ENCODE data around the gene TRMT6. TPM values are rescaled to one million over a fixed set of nuclear protein-coding genes. Genes with fewer than 3 reads are reported as not detected.

The TRMT6 gene
- total and polyA plus RNA-seq, 10 of the 15 experiments (the other 5 are each of a cell fraction or from before 2014, with no cell fraction given) = 18.2 to 35.5 (median 22.6) TPM

GRCh38 chr20:5887386-5887785 is 62.9 kb downstream of the TRMT6 start:
- POLR2A ChIA-PET = interaction anchor here (0.7 kb wide), 1 partner anchor 49 kb away, joined by 3 read pairs; no protein-coding TSS in a partner anchor
- no peak overlapping the region for H3K27ac ChIP-seq (ENCODE audit: control insufficient read depth, insufficient read depth)
- H3K4me3 ChIP-seq = no peak overlapping the region
- H3K9ac ChIP-seq (ENCODE audit: control insufficient read depth, insufficient read depth, low read length) = no peak overlapping the region
- no peak overlapping the region for H3K4me2 ChIP-seq (ENCODE audit: control insufficient read depth, insufficient read depth)
- ATAC-seq = no peak
- no peak for DNase-seq (ENCODE audit: low read depth, low spot score)
- BruUV-seq (replicated peaks) = no TSS peak
- 34% methylated on average over 5 of the region's 5 CpGs for WGBS (ENCODE audit: insufficient coverage, insufficient replicate concordance, low lambda C conversion rate, missing lambda C conversion rate)
- H4K20me1 ChIP-seq (ENCODE audit: control insufficient read depth, insufficient read depth) = no peaks in the 10 kb centered on the region
- no peaks in the 10 kb centered on the region for H3K4me1 ChIP-seq (ENCODE audit: control insufficient read depth, insufficient read depth, low read length)
- SMC1A ChIA-PET (ENCODE audit: uncharacterized antibody, unreplicated experiment) = interaction anchor here (1.1 kb wide), 1 partner anchor 94 kb away, joined by 3 read pairs; no protein-coding TSS in a partner anchor
- RAD21 ChIA-PET (ENCODE audit: unreplicated experiment) = no interaction called here
- peaks cover 2 to 6% of the 10 kb centered on the region in 2 experiments; a peak in 3 of 4 replicates for H3K27me3 ChIP-seq (replicated peaks in 1 of 2; ENCODE audit: control insufficient read depth in 2 of 2, insufficient read depth in 2 of 2, low read length in 1 of 2)
- FAIRE-seq = no peak
- H2AFZ ChIP-seq (ENCODE audit: control insufficient read depth, low read depth, low read length) = no peak overlapping the region
- in situ Hi-C loops (cut with MboI) = no loop called here
- no peaks in the 10 kb centered on the region for H3K9me3 ChIP-seq (replicated peaks; ENCODE audit: control insufficient read depth, insufficient read depth, low read length)
- no peaks in the 10 kb centered on the region for H3K79me2 ChIP-seq (ENCODE audit: control insufficient read depth, insufficient read depth, low read length)
- CTCF ChIA-PET = no interaction called here
- TF ChIP-seq CUX1 (IDR thresholded peaks at IDR 0.05; ENCODE audit: insufficient replicate concordance, low read depth, low read length) (no peak), NFYA (IDR thresholded peaks at IDR 0.05; ENCODE audit: borderline replicate concordance, low read depth, low read length) (no peak), HSF1 (IDR thresholded peaks at IDR 0.05; ENCODE audit: low read depth, low read length) (no peak), YBX1 (IDR thresholded peaks at IDR 0.05) (no peak), SIX5 (IDR thresholded peaks at IDR 0.05; ENCODE audit: low read depth, low read length, severe bottlenecking) (no peak), STAT1 (conservative IDR thresholded peaks at IDR 0.05) (no peak), NBN (IDR thresholded peaks at IDR 0.05) (no peak), RFX5 (IDR thresholded peaks at IDR 0.05; ENCODE audit: low read depth, low read length) (no peak)
- TF ChIP-seq, protein P1, sequence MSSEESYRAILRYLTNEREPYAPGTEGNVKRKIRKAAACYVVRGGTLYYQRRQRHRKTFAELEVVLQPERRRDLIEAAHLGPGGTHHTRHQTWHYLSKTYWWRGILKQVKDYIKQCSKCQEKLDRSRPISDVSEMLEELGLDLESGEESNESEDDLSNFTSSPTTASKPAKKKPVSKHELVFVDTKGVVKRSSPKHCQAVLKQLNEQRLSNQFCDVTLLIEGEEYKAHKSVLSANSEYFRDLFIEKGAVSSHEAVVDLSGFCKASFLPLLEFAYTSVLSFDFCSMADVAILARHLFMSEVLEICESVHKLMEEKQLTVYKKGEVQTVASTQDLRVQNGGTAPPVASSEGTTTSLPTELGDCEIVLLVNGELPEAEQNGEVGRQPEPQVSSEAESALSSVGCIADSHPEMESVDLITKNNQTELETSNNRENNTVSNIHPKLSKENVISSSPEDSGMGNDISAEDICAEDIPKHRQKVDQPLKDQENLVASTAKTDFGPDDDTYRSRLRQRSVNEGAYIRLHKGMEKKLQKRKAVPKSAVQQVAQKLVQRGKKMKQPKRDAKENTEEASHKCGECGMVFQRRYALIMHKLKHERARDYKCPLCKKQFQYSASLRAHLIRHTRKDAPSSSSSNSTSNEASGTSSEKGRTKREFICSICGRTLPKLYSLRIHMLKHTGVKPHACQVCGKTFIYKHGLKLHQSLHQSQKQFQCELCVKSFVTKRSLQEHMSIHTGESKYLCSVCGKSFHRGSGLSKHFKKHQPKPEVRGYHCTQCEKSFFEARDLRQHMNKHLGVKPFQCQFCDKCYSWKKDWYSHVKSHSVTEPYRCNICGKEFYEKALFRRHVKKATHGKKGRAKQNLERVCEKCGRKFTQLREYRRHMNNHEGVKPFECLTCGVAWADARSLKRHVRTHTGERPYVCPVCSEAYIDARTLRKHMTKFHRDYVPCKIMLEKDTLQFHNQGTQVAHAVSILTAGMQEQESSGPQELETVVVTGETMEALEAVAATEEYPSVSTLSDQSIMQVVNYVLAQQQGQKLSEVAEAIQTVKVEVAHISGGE (CRISPR knock-in tag; IDR thresholded peaks at IDR 0.05) = no peak
- H3K36me3 ChIP-seq (ENCODE audit: control insufficient read depth in 2 of 2, insufficient read depth in 2 of 2, low read length in 1 of 2) = no peaks in the 10 kb centered on the region
- intact Hi-C loops (cut with micrococcal nuclease; ENCODE audit: unreplicated experiment) = no loop called here

All from GM12878 (cell line).